Adipose tissue (tissue), 3 donors: Measurements from ENCODE around the gene NTM. TPM values are rescaled to one million over a fixed set of nuclear protein-coding genes. Genes with fewer than 3 reads are reported as not detected.

ENCODE experiments used
- H3K27ac ChIP-seq: one replicate; pipeline ENCODE4 v1.5.1; 2013; ENCODE audit warnings: low read depth, low read length
- WGBS, 3 donors: extraction: QIAGEN DNeasy Blood & Tissue Kit; methylation state at CpG; one replicate each; pipeline ENCODE4 v1.1.7; 2013; 5-methylcytosine and 5-hydroxymethylcytosine counted together
- polyA plus RNA-seq, 3 donors: library from polyadenylated mRNA; stranded (reverse); fragments of 200-250 nt; gene quantifications; one replicate each; pipeline ENCODE4 v1.2.3, GENCODE V29; 2013
- donor health status: healthy with polysubstance abuse.
- donor health status: Bipolar disorder and iron deficiency.
- donor health status: healthy.

Gene NTM
- polyA plus RNA-seq, 3 donors, result 0.22 to 2.2 (median 1.6) TPM

DNA sequence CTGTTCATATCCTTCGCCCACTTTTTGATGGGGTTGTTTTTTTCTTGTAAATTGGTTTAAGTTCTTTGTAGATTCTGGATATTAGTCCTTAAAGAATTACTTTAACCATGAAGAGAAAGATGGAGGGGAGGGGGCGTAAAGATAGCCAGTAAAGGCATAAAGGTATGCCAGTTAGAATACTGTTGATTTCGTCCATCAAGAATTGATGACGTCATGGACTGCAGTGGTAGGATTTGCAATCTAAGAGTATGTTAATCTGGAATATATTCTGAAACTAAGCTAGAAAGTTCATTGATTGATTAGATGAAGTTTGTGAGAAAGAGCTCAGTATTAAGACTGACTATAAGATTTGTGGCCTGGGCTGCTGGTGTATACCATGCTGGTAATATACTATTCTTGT lies 856.1 kb downstream of the NTM start:
- 76 to 91% (median 89%) methylated on average over 4 of the region's 4 CpGs for WGBS, 3 donors

DNA sequence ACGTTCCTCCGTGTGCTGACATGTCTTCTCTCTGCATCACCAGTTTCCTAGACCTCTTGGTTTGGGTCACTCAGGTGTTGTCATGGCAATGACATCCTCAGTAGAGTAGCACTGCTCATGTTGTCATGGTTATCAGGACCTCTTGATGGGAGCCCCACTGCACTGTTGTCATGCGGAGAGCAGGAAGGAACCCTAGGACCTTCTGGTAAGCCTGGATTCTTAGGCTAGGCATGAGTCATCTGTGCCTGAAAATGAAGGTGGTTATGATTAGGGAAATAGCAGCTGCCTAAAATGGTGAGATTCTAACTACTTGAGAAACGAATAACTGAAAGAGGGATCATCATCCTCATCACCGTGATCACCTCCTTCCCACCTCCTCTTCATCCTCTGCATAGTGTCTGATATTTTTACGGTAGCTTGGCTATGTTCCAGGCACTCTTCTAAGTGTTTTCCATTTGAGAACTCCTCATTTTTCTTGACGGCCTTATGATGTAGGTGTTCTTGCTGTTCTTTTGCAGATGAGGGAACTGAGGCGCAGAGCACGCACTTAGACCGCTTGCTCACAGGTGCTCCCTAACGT lies 858.4 kb downstream of the NTM start:
- H3K27ac ChIP-seq, result no peak overlapping the region
- 81 to 89% (median 87%) methylated on average over 11 of the region's 11 CpGs for WGBS, 3 donors

More for the DNA sequence above, 856.1 kb downstream of the NTM start:
- H3K27ac ChIP-seq, result no peak overlapping the region

DNA sequence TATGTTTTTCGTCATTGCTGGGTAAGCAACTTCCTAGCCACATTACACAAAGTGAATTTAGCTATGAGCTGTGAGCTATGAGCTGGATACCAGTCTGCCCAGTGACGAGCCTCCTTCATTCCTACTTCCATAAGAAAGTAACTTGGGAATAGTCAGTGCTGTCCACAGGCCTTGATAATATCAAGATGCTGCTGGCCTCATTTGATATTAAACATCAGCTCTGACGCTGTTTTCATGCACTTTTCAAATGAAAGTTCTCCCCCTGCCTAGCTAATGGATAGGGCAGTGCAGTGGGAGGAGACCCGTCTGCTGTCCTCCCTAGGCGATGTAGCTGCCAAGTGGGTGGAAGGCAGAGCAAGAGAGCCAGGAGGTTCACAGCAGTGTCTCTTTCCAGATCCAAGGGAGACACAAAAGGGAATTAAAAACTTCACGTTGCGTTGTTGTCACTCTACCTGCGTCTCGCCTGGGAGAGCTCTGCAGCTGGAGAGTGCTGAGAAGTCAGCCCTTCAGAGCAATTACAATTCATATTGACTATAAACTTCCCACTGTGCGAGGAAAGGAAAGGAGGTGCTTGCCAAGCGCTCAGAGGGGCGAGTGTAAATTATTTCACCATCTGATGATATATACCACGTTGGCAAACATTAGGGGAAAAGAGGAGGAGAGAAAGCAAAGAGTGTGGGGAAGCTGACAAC lies 861.4 kb downstream of the NTM start:
- 43 to 55% (median 43%) methylated on average over 13 of the region's 13 CpGs for WGBS, 3 donors
- H3K27ac ChIP-seq, result no peak overlapping the region

DNA sequence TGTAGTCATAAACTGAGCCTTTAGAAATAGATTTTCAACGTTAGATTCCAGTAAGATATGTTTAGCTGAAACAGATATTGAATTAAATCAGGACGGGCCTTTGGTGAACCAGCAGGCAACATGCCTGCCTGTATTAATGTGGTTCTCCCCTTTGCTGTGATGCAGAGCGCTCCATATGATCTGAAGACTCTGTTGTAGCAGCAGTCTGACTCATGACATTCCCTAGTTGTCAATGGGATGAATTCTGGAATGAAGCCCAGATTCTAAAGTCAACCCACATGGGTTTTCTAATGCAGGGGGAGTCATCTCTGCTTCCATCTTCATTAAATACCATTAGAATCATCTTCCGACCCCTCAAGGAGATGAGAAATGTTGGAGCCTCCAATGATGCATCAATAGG lies 864.5 kb downstream of the NTM start:
- H3K27ac ChIP-seq, result no peak overlapping the region
- WGBS, 3 donors, result 71 to 82% (median 77%) methylated on average over 4 of the region's 4 CpGs

DNA sequence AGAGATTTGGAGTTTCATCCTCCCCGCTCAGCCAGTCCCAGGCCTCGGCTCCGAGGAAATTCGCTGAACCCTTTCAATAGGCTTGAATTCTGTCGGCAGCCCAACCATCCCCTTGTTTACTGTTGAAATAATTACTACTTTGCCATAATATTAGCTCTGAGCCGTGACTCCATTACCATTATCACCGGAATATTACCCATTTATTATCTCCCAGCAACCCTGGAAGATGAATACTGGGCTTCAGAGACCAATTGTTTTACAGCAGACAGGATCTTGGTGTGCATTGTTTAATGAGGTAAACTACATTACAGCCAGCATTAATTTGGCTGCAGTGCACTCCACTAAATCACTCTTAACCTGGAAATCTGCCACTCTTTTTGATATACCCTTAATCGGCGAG lies 867.4 kb downstream of the NTM start:
- no peak overlapping the region for H3K27ac ChIP-seq
- 83 to 93% (median 87%) methylated on average over 9 of the region's 9 CpGs for WGBS, 3 donors

DNA sequence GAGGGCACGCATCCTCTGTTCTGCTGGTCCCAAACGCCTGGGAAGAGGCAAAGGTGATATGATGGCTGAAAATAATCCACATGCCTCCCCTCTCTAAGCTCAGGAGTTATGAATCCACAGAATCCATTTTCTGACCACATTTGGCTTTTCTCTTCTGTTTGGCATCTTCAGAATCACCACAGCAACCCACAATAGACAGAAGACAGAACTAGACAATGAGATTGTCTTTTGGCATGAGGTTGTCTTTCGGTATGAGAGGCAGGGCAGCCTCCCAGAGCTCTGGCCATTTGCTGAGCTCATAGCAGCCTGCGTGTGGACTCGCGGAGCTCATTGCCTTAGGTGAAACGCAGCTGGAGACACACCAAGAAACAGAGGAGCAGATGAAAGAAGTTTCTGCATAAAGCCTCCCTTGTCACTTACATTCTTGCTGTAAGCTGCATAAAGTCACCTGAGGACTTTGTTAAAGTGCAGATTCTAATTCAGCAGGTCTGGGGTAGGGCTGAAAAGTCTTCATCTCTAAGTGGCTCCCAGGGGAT lies 868.0 kb downstream of the NTM start:
- WGBS, 3 donors, result 71 to 82% (median 76%) methylated on average over 7 of the region's 7 CpGs
- no peak overlapping the region for H3K27ac ChIP-seq

DNA sequence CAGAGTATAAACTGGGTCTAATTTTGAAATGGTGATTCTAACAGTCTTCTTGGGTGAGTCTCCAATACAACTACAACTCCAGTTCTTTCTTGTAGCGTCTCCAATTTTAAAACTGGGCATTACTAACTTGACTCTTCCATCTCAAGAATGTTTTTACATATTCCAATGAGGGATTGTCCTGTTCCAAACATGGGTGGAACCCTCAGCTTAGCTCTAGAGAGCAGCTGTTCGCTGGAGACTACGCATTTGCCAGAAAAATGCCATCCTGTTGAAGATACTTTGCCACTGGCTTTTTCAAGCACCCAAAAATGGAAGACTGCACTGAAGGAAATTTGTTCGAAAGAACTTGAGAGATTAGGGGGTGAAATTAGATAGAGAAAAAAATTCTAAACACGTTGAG lies 870.0 kb downstream of the NTM start:
- H3K27ac ChIP-seq, result no peak overlapping the region
- WGBS, 3 donors, result 79 to 93% (median 85%) methylated on average over 5 of the region's 5 CpGs

DNA sequence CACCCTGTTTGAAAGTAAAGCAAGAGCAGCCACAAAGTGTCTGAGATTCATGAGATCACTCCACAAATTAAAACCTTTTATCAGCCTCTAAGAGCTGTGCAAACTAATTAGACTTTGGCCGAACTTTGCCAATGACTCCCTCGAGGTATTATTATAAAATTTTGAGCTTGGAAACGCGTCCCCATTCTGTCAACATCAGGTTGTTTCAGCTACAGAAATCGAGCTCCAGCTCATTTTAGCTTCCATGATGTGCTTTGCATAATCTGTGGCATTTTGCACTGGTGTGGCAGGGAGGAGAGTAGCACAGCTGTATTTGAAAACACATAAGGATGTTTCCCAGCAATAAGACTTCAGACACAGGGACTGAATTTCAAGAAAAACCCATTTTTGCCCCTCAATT lies 872.2 kb downstream of the NTM start:
- H3K27ac ChIP-seq, result no peak overlapping the region
- 34 to 56% (median 46%) methylated on average over 5 of the region's 5 CpGs for WGBS, 3 donors

DNA sequence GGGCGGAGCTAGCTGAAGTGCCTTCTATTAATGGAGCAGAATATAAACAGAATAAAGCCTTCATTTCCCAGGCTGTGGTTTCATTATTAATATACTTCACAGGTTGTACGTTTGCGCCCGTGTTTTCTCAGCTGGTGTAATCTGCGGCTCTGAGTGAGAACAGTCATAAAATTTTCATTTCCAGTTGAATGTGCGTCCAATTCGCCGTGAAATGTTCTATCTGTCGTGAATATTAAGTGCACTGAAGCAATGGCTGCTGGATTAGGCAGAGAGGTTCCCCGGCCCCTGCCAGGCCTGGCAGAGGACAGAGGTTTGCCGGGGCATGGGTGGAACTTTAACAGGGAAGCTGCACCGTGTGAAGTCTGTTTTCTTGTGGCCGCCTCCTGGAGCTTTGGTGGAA lies 874.4 kb downstream of the NTM start:
- 79 to 86% (median 83%) methylated on average over 13 of the region's 13 CpGs for WGBS, 3 donors
- H3K27ac ChIP-seq, result no peak overlapping the region

DNA sequence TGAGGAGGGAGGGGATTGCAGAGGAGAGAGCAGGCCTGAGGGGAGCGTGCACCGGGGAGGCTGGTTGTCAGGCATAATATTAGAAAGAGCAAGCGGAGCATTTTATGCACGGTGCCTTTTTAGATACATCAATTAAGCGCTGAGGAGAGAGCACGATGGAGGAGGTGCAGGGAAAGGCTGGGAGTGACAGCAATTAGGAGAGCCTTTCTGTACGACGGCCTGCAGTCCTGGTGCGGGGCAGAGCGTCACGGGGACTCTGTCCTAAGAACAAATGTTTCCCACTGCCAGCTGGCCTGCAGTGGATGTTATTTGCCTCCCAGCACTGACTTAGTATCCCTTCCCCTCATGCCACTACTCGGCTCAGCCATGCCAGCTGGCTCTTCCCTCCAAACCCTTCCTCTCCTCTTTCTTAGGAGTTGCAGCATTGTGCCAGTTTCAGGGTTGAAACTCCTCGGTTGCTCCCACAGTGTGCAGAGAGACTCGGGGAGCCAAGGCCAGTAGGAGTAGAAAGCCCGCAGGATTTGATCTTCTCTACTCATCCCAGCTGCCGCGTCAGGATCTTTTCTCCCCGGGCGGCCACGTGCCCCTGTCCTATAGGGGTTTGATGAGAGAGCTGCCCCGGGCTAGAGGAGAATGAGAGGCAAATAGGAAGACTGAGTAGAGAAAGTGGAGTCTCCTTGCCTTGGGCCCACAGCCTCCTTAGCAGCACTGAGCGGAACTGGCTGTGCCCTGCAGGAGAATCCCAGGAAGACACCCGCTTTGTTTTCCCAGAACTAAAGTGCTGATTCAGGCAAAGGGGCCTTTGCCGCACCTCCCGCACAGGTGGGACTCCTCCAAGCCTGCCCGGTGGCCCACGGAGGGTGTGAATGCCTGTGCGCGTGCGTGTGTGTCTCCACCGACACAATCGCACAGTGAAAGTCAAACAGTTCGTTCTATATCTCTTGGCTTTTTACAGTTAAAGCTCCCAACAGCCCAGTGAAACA lies 875.3 kb downstream of the NTM start:
- no peak overlapping the region for H3K27ac ChIP-seq
- WGBS, 3 donors, result 69 to 85% (median 79%) methylated on average over 32 to 33 of the region's 33 CpGs

DNA sequence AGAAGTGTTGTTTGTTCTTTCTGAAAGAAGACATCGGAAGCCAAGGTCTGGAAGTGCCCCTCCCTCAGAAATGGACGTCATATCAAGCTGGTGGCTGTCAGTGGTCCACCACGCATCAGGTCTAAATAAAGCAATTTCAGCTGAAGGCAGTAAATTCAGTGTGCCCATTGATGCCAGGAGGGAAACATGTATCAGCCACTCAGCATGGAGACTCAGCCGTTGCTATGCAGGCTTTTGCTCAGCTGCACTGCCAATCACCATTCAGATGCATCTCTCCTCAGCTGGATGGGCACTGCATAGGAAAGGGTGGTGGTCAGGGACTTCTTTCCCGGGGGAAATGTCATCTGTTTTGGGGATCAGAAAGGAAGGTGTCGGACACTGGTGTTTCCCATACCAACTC lies 878.2 kb downstream of the NTM start:
- 64 to 77% (median 77%) methylated on average over 6 of the region's 6 CpGs for WGBS, 3 donors
- H3K27ac ChIP-seq, result no peak overlapping the region

DNA sequence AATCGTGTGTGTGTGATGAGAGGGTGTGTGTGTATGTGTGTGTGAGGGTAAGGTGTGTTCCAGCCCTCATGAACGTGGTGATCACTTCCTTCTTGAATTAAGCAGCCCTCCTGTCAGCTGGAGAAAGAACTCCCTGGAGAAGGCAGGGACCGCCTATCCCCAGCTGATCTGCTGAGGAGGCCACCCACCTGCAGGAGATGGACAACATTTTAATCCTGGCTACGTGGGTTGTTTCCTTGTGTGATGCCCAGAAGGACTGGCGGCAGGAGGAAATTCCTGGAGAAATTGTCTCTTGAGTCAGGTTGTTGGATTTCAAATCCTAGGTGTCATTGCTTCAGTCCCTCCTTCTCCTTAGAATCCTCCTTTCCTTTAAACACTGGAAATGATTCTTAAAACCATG lies 878.8 kb downstream of the NTM start:
- H3K27ac ChIP-seq, result no peak overlapping the region
- WGBS, 3 donors, result 50 to 64% (median 59%) methylated on average over 5 of the region's 5 CpGs

DNA sequence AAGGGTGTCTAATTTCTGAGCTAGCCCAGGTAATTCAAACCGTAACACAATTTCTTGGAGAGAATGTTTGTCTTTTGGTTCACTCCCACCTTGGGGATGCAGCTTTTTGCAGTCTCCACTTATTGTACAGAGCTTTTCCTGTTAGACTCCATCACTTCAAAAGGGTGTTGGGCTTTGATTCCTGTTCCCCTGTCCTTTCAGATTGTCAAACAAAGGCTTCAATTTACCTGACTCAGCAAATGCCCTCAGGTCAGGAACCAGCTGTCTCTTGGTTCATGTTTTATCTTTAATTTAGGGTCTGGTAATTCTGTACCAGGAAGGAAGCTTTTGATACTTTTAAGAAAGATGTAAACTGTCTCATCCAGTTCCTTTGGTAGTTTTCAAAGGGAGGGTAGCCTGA lies 880.6 kb downstream of the NTM start:
- WGBS, 3 donors, result 76 to 79% (median 77%) methylated on average over 1 of the region's 1 CpG
- H3K27ac ChIP-seq, result no peak overlapping the region

DNA sequence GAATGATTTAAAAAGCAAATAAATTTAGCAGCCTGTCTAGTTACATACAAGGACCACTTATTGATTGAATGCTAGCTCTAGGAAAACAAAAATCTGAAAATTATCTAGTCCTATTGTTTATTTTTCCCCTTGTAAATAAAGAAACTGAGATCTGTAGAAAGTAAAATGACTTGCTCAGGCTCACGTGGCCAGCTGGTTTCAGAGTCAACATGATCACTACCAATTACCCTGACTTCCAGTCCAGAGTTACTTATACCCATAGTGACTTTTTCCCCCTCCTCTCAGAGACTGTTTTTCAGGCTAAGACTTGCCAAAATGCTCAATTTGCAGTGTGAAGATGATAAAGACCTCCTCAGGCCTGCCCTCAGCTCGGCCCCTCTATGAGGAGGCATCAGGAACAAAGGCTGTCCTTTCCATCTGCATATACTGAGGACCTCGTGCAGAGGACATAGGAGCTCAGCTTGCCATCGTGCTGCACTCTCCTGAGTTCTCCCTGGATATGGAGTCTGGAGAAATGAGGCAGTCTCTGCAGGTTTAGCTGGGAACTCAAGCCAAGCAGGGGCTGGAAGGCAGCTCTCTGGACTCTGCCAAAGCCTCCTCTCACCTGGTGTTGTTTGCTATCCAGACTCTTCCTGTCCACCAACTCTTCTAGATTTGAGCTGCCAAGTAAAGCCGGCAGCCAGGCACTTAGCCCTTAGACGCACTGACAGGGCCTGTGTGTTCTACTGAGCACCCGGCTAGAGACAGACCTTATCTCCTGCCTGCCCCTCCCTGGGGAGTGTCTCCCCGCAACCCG lies 883.3 kb downstream of the NTM start:
- WGBS, 3 donors, result 62 to 74% (median 74%) methylated on average over 9 of the region's 9 CpGs
- H3K27ac ChIP-seq, result no peak overlapping the region

DNA sequence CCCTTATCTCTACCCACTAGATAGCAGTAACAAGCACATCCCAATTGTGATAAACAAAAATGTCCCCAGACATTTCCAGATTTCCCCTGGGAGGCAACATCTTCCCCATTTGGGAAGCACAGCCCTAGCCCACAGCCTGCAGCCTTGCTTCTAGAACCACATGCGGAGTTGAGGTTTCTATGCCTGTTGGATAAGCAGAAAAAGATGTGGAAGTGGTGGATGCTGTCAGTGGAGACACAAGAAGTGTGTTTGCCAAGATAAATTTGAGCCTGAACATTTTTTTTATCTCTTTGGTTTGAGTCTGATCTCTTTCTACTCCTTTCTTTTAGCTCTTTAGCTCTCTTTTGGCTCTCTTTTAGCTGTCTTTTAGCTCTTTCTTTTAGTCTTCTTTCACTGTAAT lies 884.5 kb downstream of the NTM start:
- WGBS, 3 donors, result 86 to 96% (median 93%) methylated on average over 1 of the region's 1 CpG
- no peak overlapping the region for H3K27ac ChIP-seq

DNA sequence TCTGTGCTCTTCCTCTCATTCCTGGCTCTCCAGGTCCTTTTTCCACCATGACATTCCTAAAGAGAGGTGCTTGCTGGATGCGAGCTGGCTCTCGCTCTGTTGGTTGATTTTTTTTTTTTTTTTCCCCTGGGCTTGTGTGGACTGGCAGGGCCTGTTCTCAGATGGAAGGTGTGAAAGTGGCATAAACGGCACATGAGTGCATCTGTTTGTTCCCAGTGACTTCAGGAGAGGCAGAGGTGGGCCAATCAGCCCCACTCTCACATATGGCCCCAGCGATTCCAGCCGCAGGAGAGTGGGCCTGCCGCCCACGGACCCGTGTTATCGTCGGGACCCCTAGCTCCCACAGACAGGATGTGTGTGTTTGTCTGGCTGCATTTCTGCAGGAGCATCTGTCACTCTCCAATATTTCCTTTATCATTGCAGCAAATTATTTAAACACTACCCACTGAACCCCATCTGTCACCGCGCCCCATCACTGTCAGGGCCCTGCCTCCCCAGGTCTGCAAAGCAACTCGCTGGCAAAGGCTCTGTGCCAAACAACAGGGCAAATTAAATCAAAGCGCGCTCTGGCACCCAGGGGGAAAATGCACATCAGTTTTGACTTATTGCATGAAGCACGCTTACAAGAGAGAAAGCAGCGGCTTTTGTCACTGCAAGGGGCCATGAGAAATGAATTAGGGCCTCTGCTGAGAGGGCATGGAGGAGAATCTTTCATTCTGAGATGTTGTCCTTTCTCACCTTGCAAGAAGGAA lies 886.3 kb downstream of the NTM start:
- 82 to 90% (median 84%) methylated on average over 17 of the region's 17 CpGs for WGBS, 3 donors
- H3K27ac ChIP-seq, result no peak overlapping the region

DNA sequence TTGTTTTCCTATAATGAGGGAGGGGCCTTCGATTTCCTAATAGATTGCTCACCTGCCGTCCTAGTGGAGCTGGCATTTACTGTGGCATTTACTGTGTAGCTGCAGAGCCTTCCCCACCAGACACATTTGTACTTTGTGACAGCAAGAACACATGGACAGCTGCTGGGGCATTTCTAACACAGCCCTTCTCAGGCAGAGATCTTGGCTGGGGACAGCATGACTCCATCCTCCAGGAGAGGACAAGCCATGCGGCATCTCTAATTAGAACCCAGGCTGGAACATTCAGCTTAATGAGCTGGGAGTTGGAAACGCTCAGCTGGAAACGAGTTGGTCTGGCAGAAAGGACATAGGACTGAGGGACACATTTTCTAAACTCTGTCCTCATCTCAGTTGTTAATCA lies 887.5 kb downstream of the NTM start:
- H3K27ac ChIP-seq, result no peak overlapping the region
- 72 to 85% (median 85%) methylated on average over 5 of the region's 5 CpGs for WGBS, 3 donors

DNA sequence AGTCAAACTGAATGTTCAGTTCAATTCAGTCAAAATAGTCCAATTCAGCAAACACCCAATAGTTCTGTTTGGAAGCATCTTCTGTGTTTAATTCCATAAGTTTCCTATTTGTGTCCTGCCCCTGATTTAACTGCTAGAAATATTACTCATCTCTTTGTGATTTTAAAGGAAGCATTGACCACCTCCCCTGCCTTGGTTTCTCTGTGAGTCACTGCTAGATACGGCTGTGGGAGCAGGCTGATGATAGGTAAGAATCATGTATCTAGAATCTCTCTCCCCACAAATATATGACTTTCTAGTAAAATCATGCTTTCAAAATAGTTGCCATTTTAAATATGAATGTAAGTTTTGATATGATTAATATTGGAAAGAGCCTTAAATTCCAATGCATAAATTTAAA lies 888.5 kb downstream of the NTM start:
- 78 to 93% (median 86%) methylated on average over 1 of the region's 1 CpG for WGBS, 3 donors
- no peak overlapping the region for H3K27ac ChIP-seq
